ENCODE results near the gene LYL1. TPM values are rescaled to one million over a fixed set of nuclear protein-coding genes. Genes with fewer than 3 reads are reported as not detected.

The LYL1 gene
- 0.48 and 6.5 TPM in 2 replicates for total RNA-seq

DNA sequence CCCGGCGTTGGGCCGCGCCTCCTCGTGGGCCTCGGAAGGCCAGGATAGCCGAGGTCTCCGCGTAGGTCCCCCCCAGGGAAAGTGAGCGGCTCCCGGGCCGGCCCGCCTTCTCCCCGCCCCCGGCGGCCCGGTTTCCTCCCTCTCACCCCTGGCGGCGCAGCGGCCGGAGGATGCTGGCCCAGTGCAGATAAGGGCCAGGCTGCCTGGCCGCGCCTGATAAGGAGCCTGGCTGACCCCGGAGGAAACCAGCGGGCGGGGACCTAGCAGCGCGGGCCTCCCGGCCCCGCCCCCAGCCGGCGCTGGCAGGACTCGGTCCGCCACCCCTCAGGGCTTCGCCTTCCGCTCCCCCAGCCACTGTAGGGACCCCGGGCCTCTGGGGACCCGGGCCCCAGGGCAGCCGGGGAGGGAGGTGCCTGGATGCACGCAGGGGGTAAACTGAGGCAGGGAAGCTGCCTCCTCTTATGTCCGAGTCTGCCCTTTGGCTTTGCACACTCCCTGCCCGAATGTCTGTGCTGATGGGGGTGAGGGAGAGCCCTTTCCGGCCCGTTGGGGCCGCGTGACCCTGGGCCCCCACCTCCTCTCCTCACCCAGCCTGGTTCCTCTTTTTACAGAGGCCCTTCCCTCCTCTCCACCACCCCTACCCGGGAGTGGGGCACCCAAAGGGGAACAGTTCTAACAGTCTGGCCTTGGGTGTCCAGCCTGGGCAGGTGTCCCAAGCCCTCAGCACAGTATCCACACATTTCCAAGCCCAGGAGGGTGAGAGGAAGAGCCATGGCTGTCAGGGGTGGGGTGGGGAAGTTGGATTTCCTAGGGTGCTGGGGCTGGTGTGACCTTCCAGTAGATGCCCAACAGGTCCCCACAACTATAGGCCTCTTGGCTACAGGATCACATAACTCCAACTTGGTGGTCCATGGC lies at the start of gene LYL1:
TSS of gene LYL1 (minus strand) at position 193 of the 915 bp plus-strand sequence. CDS start 1,687 bp downstream, outside the sequence.

DNA sequence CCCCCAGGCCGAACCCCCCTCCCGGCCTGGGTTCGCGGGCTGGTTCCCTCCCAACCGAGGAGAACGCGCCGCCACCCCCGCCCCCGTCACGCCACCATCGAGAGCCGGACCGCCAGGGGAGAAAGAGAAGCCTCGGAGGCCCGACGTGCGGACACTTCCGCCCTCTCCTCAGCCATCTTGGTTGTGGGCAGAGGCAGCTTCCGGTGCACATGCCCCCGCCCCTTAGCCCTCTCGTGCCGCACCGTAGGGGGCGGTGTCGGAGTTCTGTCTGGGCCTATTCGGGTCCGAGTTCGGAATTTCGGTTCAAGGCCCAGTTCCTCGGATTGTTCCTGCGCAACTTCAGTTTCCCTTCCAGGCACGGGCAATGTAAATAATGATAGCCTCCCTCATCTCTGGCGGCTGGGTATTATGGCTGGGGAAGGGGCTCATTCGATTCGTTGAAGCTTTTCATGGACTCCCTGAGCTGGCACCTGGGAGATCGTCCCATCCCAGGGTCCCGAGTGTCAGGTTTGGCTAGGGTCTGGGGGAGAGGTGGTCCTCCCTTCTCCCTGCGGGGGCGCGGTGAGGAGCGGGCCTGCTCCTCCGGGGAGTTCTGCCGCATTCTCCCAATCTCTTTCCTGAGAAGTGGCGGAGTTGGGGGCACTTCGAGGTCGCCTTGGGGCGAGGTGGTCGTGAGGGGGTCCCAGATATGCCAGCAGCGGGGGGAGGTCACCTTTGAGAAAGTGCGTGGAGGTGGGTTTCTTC lies 47.7 kb upstream of the LYL1 start, which contains the start of the genes IER2 and STX10:
TSS of gene IER2 (plus strand) at position 225 of the 744 bp plus-strand sequence. CDS start 2,776 bp downstream, outside the sequence.
TSS of gene STX10 (minus strand) at position 189 of the 744 bp plus-strand sequence. CDS start 202 bp downstream, outside the sequence.

DNA sequence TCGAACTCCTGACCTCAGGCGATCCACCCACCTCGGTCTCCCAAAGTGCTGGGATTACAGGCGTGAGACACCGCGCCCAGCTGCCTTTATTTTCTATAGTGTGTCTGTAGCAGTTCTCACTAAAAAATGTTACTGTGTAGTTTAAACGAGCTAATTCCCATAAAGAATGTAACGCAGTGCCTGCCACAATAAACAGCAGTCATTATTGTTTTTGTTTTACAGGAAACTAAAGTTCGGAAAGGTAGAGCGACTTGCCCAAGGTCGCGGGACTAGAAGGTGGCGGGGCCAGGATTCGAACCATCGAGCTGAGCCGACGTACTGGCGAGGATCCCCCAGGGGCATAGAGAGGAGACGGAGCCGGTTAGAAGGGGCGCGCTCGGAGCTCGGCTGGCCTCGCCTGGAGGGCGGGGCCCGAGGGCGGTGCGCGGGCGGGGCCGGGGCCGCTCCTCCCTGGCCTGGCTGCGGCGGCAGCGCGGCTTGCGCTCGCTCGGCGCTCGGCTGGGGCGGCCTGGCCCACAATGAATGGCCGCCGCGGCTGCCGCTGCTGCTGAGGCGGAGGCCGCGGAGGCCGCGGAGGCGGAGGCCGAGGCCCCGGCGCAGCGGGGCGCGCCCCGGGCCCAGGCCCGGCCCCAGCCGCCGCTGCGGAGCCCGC lies 15.2 kb upstream of the LYL1 start, which contains the start of gene NACC1:
TSS of gene NACC1 (plus strand) at position 493 of the 652 bp plus-strand sequence. CDS start 16,944 bp downstream, outside the sequence.

DNA sequence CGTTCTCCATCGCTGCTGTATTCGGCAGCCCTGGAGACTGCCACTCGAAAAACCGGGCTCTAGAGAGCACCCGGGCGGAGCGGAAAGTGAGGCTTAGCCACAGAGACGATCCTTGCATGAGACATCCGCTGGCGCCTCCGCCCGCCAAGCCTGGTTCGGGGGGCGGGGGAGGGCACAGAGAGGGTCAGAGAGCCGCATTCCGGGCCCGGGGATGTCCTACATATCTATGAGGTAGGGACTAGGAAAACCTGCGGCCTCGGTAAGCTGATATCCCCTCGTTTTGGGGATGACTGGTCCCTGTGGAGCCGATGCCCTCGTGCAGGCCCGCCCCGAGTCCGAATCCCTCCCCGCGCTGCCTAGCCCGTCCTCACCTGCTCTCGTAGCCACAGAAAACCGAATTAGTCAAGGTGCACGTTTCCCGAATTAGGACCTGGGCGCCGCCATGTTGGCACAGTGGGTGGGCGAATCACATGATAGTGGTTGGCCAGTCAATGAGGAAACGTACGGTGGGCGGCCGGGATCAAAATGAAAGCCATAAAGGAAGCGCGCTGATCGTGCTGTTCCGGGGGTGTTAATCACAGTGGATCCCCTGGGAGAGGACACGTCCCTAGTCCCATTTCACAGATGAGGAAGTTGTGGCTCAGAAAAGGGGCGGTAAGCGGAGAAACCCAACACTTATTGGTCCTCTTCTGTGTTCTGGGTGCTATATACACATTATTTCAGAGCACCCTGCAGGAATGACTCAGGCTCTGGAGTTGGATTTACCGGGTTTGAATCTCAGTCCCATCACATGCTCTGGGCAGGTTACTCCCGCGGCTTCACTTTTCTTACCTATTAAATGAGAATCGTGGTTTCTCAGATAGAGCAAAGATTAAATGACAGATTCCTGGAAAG lies 13.9 kb upstream of the LYL1 start, which contains the start of gene TRMT1:
TSS of gene TRMT1 (minus strand) at position 459 of the 894 bp plus-strand sequence. CDS start at position 118, 341 bp downstream.

Other genes starting within 250 kb of the LYL1 start
- 26.4 and 55.3 TPM in 2 replicates for gene DNASE2, start 221.4 kb downstream of the LYL1 start, total RNA-seq
- not detected in 2 replicates for gene KLF1, start 215.7 kb downstream of the LYL1 start, total RNA-seq
- 22.6 and 40.1 TPM in 2 replicates for gene GCDH, start 211.7 kb downstream of the LYL1 start, total RNA-seq
- 0.56 TPM in 1 of 2 replicates, not detected in the other for gene SYCE2, start 183.6 kb downstream of the LYL1 start, total RNA-seq
- 60.8 and 78.4 TPM in 2 replicates for gene FARSA, start 169.1 kb downstream of the LYL1 start, total RNA-seq
- gene CALR, start 164.2 kb downstream of the LYL1 start, total RNA-seq = 932 and 1,873 TPM in 2 replicates
- gene RAD23A, start 157.0 kb downstream of the LYL1 start, total RNA-seq = 107 and 111 TPM in 2 replicates
- 54.9 and 63.6 TPM in 2 replicates for gene GADD45GIP1, start 145.6 kb downstream of the LYL1 start, total RNA-seq
- gene DAND5, start 133.3 kb downstream of the LYL1 start, total RNA-seq = not detected in 2 replicates
- 33.9 and 97.1 TPM in 2 replicates for gene NFIX, start 107.4 kb downstream of the LYL1 start, total RNA-seq
- gene TRMT1, start 13.9 kb upstream of the LYL1 start, total RNA-seq = 25.9 and 35.6 TPM in 2 replicates
- 49.1 and 79.9 TPM in 2 replicates for gene NACC1, start 15.4 kb upstream of the LYL1 start, total RNA-seq
- gene STX10, start 47.5 kb upstream of the LYL1 start, total RNA-seq = 73.0 and 74.2 TPM in 2 replicates
- gene IER2, start 47.6 kb upstream of the LYL1 start, total RNA-seq = 119 and 139 TPM in 2 replicates

All from epithelial cell of alveolus of lung (primary cell).